ENCODE data around the gene ZCCHC2. TPM values are rescaled to one million over a fixed set of nuclear protein-coding genes. Genes with fewer than 3 reads are reported as not detected.
A peak's percentile ranks its signal among the peaks of the same experiment; 100 is the strongest.

ZCCHC2 gene
- total RNA-seq, 1 donor from 2014 or later = 55.7 TPM

- Mint-ChIP-seq H3K27me3 (ENCODE audit: insufficient read depth) (no peaks in the 10 kb centered on the region), H3K4me1 (ENCODE audit: low read depth) (peaks cover 26% of the 10 kb centered on the region), H3K4me3 (no peak overlapping the region), H3K27ac (no peak overlapping the region), H3K9me3 (no peaks in the 10 kb centered on the region), H3K36me3 (ENCODE audit: low read depth) (peaks cover 57% of the 10 kb centered on the region)
- intact Hi-C loops (cut with micrococcal nuclease) = no loop called here
- DNase-seq (ENCODE audit: low spot score) = no peak
Measured at GRCh38 chr18:62554061-62554815, 31.4 kb downstream of the ZCCHC2 start.

- Mint-ChIP-seq H3K36me3 (ENCODE audit: low read depth) (peaks cover 59% of the 10 kb centered on the region), H3K27ac (no peak overlapping the region), H3K27me3 (ENCODE audit: insufficient read depth) (no peaks in the 10 kb centered on the region), H3K4me3 (no peak overlapping the region), H3K9me3 (no peaks in the 10 kb centered on the region), H3K4me1 (ENCODE audit: low read depth) (peaks cover 26% of the 10 kb centered on the region)
- intact Hi-C loops (cut with micrococcal nuclease) = loop anchor here (1.0 kb wide), 1 partner anchor 130 kb away; no protein-coding TSS in a partner anchor
- no peak for DNase-seq (ENCODE audit: low spot score)
Measured at GRCh38 chr18:62555135-62555534, 32.3 kb downstream of the ZCCHC2 start.

DNA sequence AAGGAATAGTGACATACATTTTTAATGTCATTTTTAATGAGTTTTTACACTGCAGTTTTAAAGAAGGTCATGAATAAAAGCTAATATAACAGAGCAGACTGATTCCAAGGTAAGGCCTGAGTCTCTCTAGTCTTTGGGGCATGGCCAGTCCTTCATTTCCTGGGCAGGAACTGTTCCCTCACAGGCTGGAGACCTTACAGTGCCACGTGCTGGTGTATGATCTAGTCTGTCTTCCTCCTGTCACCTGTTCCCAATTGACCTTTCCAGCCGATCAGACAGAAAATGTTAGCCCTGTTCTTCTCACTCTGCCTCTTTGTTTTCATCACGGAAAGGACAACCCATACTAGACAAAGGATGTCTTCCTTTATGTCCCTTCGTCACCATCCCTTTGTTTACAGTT is 33.6 kb downstream of the ZCCHC2 start:
- H3K27ac Mint-ChIP-seq = no peak overlapping the region
- peaks cover 35% of the 10 kb centered on the region for H3K4me1 Mint-ChIP-seq (ENCODE audit: low read depth)
- H3K27me3 Mint-ChIP-seq (ENCODE audit: insufficient read depth) = no peaks in the 10 kb centered on the region
- intact Hi-C loops (cut with micrococcal nuclease) = no loop called here
- peaks cover 54% of the 10 kb centered on the region for H3K36me3 Mint-ChIP-seq (ENCODE audit: low read depth)
- no peak for DNase-seq (ENCODE audit: low spot score)
- no peaks in the 10 kb centered on the region for H3K9me3 Mint-ChIP-seq
- H3K4me3 Mint-ChIP-seq = no peak overlapping the region

DNA sequence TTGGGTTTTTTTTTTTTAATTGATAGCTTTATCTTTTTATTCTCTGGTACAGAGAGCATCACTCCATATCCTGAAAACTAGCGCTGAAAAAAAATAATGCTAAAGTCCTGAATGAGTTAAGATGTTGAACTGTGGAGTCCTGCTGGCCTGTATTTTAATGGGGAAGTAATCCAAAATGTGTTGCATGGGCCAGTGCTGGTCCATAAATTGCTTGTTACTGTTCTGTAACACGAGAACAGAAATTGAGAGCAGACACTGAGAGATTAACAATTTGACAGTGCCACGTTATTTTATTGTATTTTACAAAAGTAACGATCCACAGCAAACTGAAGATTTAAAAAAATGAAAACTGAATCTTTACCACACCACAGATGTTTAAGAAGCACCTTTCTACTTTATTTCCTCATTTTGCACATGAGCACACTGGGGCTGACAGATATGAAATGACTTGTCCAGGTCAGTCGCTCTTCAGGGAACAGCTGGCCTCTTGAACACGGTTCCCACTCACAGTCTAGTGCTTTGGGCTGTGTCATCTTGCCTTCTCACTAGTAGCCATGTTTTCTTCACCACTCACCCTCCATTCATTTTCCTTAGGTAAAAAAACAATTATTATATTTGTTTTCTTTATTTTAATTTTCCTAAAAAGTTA is 35.3 kb downstream of the ZCCHC2 start:
- peaks cover 35% of the 10 kb centered on the region for H3K4me1 Mint-ChIP-seq (ENCODE audit: low read depth)
- no peaks in the 10 kb centered on the region for H3K27me3 Mint-ChIP-seq (ENCODE audit: insufficient read depth)
- H3K4me3 Mint-ChIP-seq = no peak overlapping the region
- peaks cover 61% of the 10 kb centered on the region for H3K36me3 Mint-ChIP-seq (ENCODE audit: low read depth)
- DNase-seq (ENCODE audit: low spot score) = no peak
- intact Hi-C loops (cut with micrococcal nuclease) = no loop called here
- H3K27ac Mint-ChIP-seq = no peak overlapping the region
- H3K9me3 Mint-ChIP-seq = no peaks in the 10 kb centered on the region

DNA sequence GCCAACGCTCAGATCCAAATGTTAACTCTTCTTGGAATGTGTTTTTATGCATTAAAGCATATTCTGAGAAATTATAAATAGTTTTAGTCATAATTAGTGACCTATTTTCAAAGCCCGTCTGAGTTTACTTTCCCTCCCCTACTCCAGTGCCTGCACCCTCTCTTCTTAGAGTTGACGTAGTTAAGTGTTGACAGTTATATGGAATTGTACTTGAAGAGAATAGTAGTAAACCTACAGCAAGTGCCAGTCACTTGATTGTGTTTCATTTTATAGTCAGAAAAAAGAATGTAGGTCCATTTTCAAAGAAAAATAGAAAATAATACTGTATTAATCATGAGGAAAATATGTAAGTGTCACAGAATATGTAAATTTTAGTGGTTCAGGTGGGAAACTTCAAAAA is 41.2 kb downstream of the ZCCHC2 start:
- Mint-ChIP-seq H3K27ac (no peak overlapping the region), H3K4me1 (ENCODE audit: low read depth) (peaks cover 15% of the 10 kb centered on the region), H3K36me3 (ENCODE audit: low read depth) (peaks cover 60% of the 10 kb centered on the region), H3K9me3 (no peaks in the 10 kb centered on the region), H3K4me3 (no peak overlapping the region), H3K27me3 (ENCODE audit: insufficient read depth) (no peaks in the 10 kb centered on the region)
- DNase-seq (ENCODE audit: low spot score) = no peak
- intact Hi-C loops (cut with micrococcal nuclease) = no loop called here

DNA sequence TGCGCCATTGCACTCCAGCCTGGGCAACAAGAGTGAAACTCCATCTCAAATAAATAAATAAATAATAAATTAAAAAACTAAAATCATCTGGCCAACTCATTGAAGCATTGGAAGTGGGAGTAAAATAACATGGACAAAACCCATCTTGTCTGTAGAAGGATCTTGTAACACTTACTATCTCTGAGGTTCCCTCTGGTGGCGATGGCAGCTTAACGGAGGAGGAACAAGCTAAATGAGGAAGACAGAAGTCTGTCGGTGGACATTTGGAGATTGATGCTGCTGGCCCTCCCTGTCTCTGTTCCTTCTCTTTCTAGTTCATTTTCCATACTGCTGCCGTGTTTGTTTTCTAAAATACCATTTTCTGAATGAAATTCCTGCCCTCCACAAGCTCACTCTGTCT is 43.4 kb downstream of the ZCCHC2 start:
- peak overlapping the region; percentile 24 for H3K27ac Mint-ChIP-seq
- H3K4me1 Mint-ChIP-seq (ENCODE audit: low read depth) = peaks cover 21% of the 10 kb centered on the region
- DNase-seq (ENCODE audit: low spot score) = no peak
- no peaks in the 10 kb centered on the region for H3K27me3 Mint-ChIP-seq (ENCODE audit: insufficient read depth)
- H3K9me3 Mint-ChIP-seq = peaks cover 7% of the 10 kb centered on the region
- no peak overlapping the region for H3K4me3 Mint-ChIP-seq
- intact Hi-C loops (cut with micrococcal nuclease) = no loop called here
- H3K36me3 Mint-ChIP-seq (ENCODE audit: low read depth) = peaks cover 68% of the 10 kb centered on the region

DNA sequence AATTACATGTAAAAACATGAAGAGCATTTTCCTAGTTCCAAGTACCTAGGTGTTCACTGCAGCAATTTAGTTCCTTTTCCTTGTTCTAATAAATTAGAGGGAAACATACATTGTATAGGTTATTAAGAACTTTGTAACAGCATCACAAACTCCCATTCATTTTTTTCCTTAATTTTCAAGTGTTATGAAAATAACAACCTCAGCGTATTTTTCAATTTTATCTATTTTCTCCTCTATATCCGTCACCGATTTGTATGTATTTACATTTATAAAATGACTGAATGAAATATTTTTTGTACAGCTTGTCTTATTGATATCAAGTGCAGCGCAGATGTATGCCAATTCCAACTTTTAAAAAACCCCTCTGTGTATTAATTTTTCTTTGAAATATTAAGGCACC is 44.0 kb downstream of the ZCCHC2 start:
- peaks cover 7% of the 10 kb centered on the region for H3K9me3 Mint-ChIP-seq
- no peak for DNase-seq (ENCODE audit: low spot score)
- intact Hi-C loops (cut with micrococcal nuclease) = no loop called here
- H3K27ac Mint-ChIP-seq = peak overlapping the region; percentile 24
- no peaks in the 10 kb centered on the region for H3K27me3 Mint-ChIP-seq (ENCODE audit: insufficient read depth)
- peaks cover 27% of the 10 kb centered on the region for H3K4me1 Mint-ChIP-seq (ENCODE audit: low read depth)
- H3K36me3 Mint-ChIP-seq (ENCODE audit: low read depth) = peaks cover 67% of the 10 kb centered on the region
- H3K4me3 Mint-ChIP-seq = no peak overlapping the region

DNA sequence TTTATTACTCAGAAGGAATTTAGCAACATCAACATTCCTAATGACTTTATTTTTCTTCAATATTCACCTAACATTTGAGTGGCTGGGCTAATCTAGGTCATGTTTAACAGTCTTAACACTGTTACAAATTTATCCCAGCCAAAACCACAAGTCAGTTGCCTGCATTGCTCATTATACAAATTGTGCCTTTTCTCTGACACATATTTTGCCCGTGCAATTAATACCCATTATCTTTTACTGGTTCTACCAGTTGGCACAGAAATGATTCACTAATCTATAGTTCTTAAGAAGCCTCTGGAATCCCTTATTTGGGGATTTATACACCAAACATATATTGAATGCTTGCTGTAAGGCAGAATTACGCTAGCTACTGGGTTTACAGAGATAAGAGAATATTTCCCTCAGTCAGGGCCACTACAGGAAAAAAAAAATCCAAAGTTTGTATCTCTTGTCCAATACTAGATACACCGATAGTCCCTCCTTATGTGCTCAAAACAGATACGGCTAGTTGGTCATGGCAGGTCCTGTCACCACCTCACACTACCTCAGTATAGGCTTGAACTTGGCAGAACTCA is 46.3 kb downstream of the ZCCHC2 start:
- no peak overlapping the region for H3K4me3 Mint-ChIP-seq

GRCh38 chr18:62571037-62571436 is 48.2 kb downstream of the ZCCHC2 start:
- H3K9me3 Mint-ChIP-seq = peaks cover 7% of the 10 kb centered on the region
- H3K27ac Mint-ChIP-seq = peak overlapping the region; percentile 45
- intact Hi-C loops (cut with micrococcal nuclease) = no loop called here

More for the DNA sequence above, 46.3 kb downstream of the ZCCHC2 start:
- intact Hi-C loops (cut with micrococcal nuclease) = no loop called here
- peaks cover 40% of the 10 kb centered on the region for H3K4me1 Mint-ChIP-seq (ENCODE audit: low read depth)
- H3K9me3 Mint-ChIP-seq = peaks cover 7% of the 10 kb centered on the region
- peaks cover 75% of the 10 kb centered on the region for H3K36me3 Mint-ChIP-seq (ENCODE audit: low read depth)
- DNase-seq (ENCODE audit: low spot score) = no peak
- H3K27ac Mint-ChIP-seq = no peak overlapping the region
- no peaks in the 10 kb centered on the region for H3K27me3 Mint-ChIP-seq (ENCODE audit: insufficient read depth)

GRCh38 chr18:62571648-62572047 is 48.8 kb downstream of the ZCCHC2 start:
- H3K4me1 Mint-ChIP-seq (ENCODE audit: low read depth) = peaks cover 52% of the 10 kb centered on the region
- no peaks in the 10 kb centered on the region for H3K27me3 Mint-ChIP-seq (ENCODE audit: insufficient read depth)
- H3K9me3 Mint-ChIP-seq = peaks cover 7% of the 10 kb centered on the region
- DNase-seq (ENCODE audit: low spot score) = no peak
- peak overlapping the region; percentile 61 for H3K27ac Mint-ChIP-seq
- H3K36me3 Mint-ChIP-seq (ENCODE audit: low read depth) = peaks cover 88% of the 10 kb centered on the region
- no peak overlapping the region for H3K4me3 Mint-ChIP-seq
- intact Hi-C loops (cut with micrococcal nuclease) = no loop called here

More at GRCh38 chr18:62571037-62571436, 48.2 kb downstream of the ZCCHC2 start:
- Mint-ChIP-seq H3K36me3 (ENCODE audit: low read depth) (peaks cover 88% of the 10 kb centered on the region), H3K4me3 (no peak overlapping the region), H3K27me3 (ENCODE audit: insufficient read depth) (no peaks in the 10 kb centered on the region), H3K4me1 (ENCODE audit: low read depth) (peaks cover 51% of the 10 kb centered on the region)
- no peak for DNase-seq (ENCODE audit: low spot score)

GRCh38 chr18:62572456-62572855 is 49.6 kb downstream of the ZCCHC2 start:
- no peak for DNase-seq (ENCODE audit: low spot score)
- H3K27ac Mint-ChIP-seq = peak overlapping the region; percentile 52
- intact Hi-C loops (cut with micrococcal nuclease) = no loop called here
- H3K9me3 Mint-ChIP-seq = peaks cover 7% of the 10 kb centered on the region
- no peak overlapping the region for H3K4me3 Mint-ChIP-seq
- peaks cover 59% of the 10 kb centered on the region for H3K4me1 Mint-ChIP-seq (ENCODE audit: low read depth)
- H3K36me3 Mint-ChIP-seq (ENCODE audit: low read depth) = peaks cover 89% of the 10 kb centered on the region
- no peaks in the 10 kb centered on the region for H3K27me3 Mint-ChIP-seq (ENCODE audit: insufficient read depth)

DNA sequence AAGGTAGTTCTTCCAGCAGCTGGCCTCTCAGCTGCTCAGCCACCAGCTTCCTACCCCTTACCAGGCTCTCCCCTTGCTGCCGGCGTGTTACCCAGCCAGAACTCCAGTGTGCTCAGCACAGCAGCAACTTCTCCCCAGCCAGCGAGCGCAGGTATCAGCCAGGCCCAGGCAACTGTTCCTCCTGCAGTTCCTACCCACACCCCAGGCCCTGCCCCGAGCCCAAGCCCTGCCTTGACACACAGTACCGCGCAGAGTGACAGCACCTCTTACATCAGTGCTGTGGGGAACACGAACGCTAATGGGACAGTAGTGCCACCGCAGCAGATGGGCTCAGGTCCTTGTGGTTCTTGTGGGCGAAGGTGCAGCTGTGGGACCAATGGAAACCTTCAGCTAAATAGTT is 52.0 kb downstream of the ZCCHC2 start:
- peaks cover 76% of the 10 kb centered on the region for H3K36me3 Mint-ChIP-seq (ENCODE audit: low read depth)
- H3K27ac Mint-ChIP-seq = no peak overlapping the region
- no peaks in the 10 kb centered on the region for H3K27me3 Mint-ChIP-seq (ENCODE audit: insufficient read depth)

DNA sequence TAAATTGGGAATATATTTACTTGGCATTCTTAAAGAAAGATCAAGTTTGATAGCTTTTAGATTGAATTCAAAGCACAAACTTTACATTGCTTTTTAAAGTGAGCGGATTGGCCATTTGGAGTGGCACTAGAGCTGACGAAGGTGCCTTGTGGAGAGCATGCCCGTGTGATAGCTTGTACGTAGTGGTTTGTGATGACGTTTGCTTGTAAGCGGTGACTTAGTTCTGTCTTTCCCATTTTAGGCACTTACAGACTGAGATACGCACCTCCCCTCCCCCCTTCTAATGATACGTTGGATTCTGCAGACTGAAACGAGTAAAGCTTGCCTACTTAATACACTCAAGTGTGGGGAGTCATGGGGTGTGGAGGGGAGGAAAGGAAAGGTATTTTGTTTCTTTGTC is 53.4 kb downstream of the ZCCHC2 start:
- peaks cover 53% of the 10 kb centered on the region for H3K4me1 Mint-ChIP-seq (ENCODE audit: low read depth)
- peaks cover 65% of the 10 kb centered on the region for H3K36me3 Mint-ChIP-seq (ENCODE audit: low read depth)
- no peak for DNase-seq (ENCODE audit: low spot score)
- no peaks in the 10 kb centered on the region for H3K27me3 Mint-ChIP-seq (ENCODE audit: insufficient read depth)
- intact Hi-C loops (cut with micrococcal nuclease) = no loop called here
- no peak overlapping the region for H3K27ac Mint-ChIP-seq
- H3K9me3 Mint-ChIP-seq = no peaks in the 10 kb centered on the region
- H3K4me3 Mint-ChIP-seq = no peak overlapping the region

More for the DNA sequence above, 52.0 kb downstream of the ZCCHC2 start:
- no peak overlapping the region for H3K4me3 Mint-ChIP-seq
- intact Hi-C loops (cut with micrococcal nuclease) = no loop called here
- H3K9me3 Mint-ChIP-seq = peaks cover 7% of the 10 kb centered on the region
- DNase-seq (ENCODE audit: low spot score) = no peak
- H3K4me1 Mint-ChIP-seq (ENCODE audit: low read depth) = peaks cover 68% of the 10 kb centered on the region

All from activated T-helper 1 cell treated with anti-CD3 and anti-CD28 coated beads, Interleukin-12 subunit alpha, Interleukin-12 subunit beta, Interleukin-2, Interleukin-4 antibody, amounts not matched to agents 30 ng/mL and 10 ng/mL and 1 ng/mL, durations not matched to agents 14 hours and 24 hours and 36 hours (primary cell).